Activated T-helper 1 cell treated with anti-CD3 and anti-CD28 coated beads, Interleukin-12 subunit alpha, Interleukin-12 subunit beta, Interleukin-2, Interleukin-4 antibody, amounts not matched to agents 30 ng/mL and 10 ng/mL and 1 ng/mL, durations not matched to agents 14 hours and 24 hours and 36 hours (primary cell): Measurements from ENCODE around the gene HDGFL3. TPM values are rescaled to one million over a fixed set of nuclear protein-coding genes. Genes with fewer than 3 reads are reported as not detected.
"Not testable (repeated sequence)": the region's sequence is repeated elsewhere in the genome, so short reads cannot be mapped to it uniquely, and the experiment has no call there.

Experiments
- DNase-seq: peaks from one replicate; pipeline ENCODE4 v3.0.0; 2021; ENCODE audit warnings: low spot score
- H3K27ac Mint-ChIP-seq: one replicate; pipeline ENCODE4 v1.8.0; 2021; ENCODE audit warnings: mild to moderate bottlenecking, mixed read lengths
- H3K27me3 Mint-ChIP-seq: one replicate; pipeline ENCODE4 v1.8.0; 2022; ENCODE audit warnings: mild to moderate bottlenecking, moderate library complexity, mixed read lengths; ENCODE audit not compliant: insufficient read depth
- H3K36me3 Mint-ChIP-seq: one replicate; pipeline ENCODE4 v1.8.0; 2021; ENCODE audit warnings: low read depth, mixed read lengths
- H3K4me1 Mint-ChIP-seq: one replicate; pipeline ENCODE4 v1.8.0; 2021; ENCODE audit warnings: low read depth, mixed read lengths
- H3K4me3 Mint-ChIP-seq: one replicate; pipeline ENCODE4 v1.8.0; 2021; ENCODE audit warnings: mild to moderate bottlenecking, moderate library complexity, mixed read lengths
- H3K9me3 Mint-ChIP-seq: one replicate; pipeline ENCODE4 v1.8.0; 2021; ENCODE audit warnings: mixed read lengths
- intact Hi-C: fragments of 100-400 bp; cut with micrococcal nuclease; formaldehyde crosslinking; loops from one replicate; pipeline ENCODE4 v1.15.1; 2024
- total RNA-seq: library from RNA; stranded (reverse); gene quantifications from 2 replicates; pipeline ENCODE4 v1.2.3, GENCODE V29; 2022

Gene HDGFL3
- total RNA-seq, 1 donor from 2014 or later, result 57.5 TPM

GRCh38 chr15:83155942-83156341 is 51.7 kb downstream of the HDGFL3 start:
- H3K27ac Mint-ChIP-seq, result no peak overlapping the region
- peaks cover 7% of the 10 kb centered on the region for H3K4me1 Mint-ChIP-seq
- peaks cover 25% of the 10 kb centered on the region for H3K36me3 Mint-ChIP-seq
- DNase-seq, result no peak
- intact Hi-C loops, result no loop called here
- peaks cover 3% of the 10 kb centered on the region for H3K27me3 Mint-ChIP-seq
- H3K9me3 Mint-ChIP-seq, result no peaks in the 10 kb centered on the region
- no peak overlapping the region for H3K4me3 Mint-ChIP-seq

GRCh38 chr15:83153288-83153687 is 54.3 kb downstream of the HDGFL3 start:
- intact Hi-C loops, result no loop called here
- no peak overlapping the region for H3K4me3 Mint-ChIP-seq
- no peak for DNase-seq
- peaks cover 29% of the 10 kb centered on the region for H3K36me3 Mint-ChIP-seq
- peaks cover 7% of the 10 kb centered on the region for H3K4me1 Mint-ChIP-seq
- no peaks in the 10 kb centered on the region for H3K9me3 Mint-ChIP-seq
- H3K27ac Mint-ChIP-seq, result no peak overlapping the region
- H3K27me3 Mint-ChIP-seq, result peaks cover 3% of the 10 kb centered on the region

- Mint-ChIP-seq H3K36me3 (peaks cover 44% of the 10 kb centered on the region), H3K9me3 (peaks cover 3% of the 10 kb centered on the region), H3K27me3 (peaks cover 3% of the 10 kb centered on the region), H3K4me1 (no peaks in the 10 kb centered on the region), H3K4me3 (no peak overlapping the region), H3K27ac (no peak overlapping the region)
- no peak for DNase-seq
- intact Hi-C loops, result no loop called here
Observed at GRCh38 chr15:83144771-83145170, 62.9 kb downstream of the HDGFL3 start.

- H3K4me1 Mint-ChIP-seq, H3K9me3 Mint-ChIP-seq: not testable (repeated sequence)
- peaks cover 38% of the 10 kb centered on the region for H3K36me3 Mint-ChIP-seq
Observed at GRCh38 chr15:83142151-83142550, 65.5 kb downstream of the HDGFL3 start.

GRCh38 chr15:83132861-83133523 is 74.6 kb downstream of the HDGFL3 start:
- H3K4me1 Mint-ChIP-seq, result no peaks in the 10 kb centered on the region
- H3K27me3 Mint-ChIP-seq, result no peaks in the 10 kb centered on the region
- no peak overlapping the region for H3K4me3 Mint-ChIP-seq
- H3K36me3 Mint-ChIP-seq, result peaks cover 36% of the 10 kb centered on the region
- DNase-seq, result no peak
- intact Hi-C loops, result no loop called here
- no peak overlapping the region for H3K27ac Mint-ChIP-seq
- no peaks in the 10 kb centered on the region for H3K9me3 Mint-ChIP-seq

More at GRCh38 chr15:83142151-83142550, 65.5 kb downstream of the HDGFL3 start:
- H3K27ac Mint-ChIP-seq, H3K27me3 Mint-ChIP-seq, intact Hi-C loops, DNase-seq, H3K4me3 Mint-ChIP-seq: not testable (repeated sequence)

GRCh38 chr15:83129791-83130190 is 77.8 kb downstream of the HDGFL3 start:
- intact Hi-C loops, result no loop called here
- no peaks in the 10 kb centered on the region for H3K9me3 Mint-ChIP-seq
- no peaks in the 10 kb centered on the region for H3K27me3 Mint-ChIP-seq
- no peak overlapping the region for H3K4me3 Mint-ChIP-seq
- H3K4me1 Mint-ChIP-seq, result peaks cover 8% of the 10 kb centered on the region
- DNase-seq, result no peak
- H3K36me3 Mint-ChIP-seq, result peaks cover 41% of the 10 kb centered on the region
- H3K27ac Mint-ChIP-seq, result no peak overlapping the region

- Mint-ChIP-seq H3K4me3 (no peak overlapping the region), H3K27ac (no peak overlapping the region), H3K9me3 (no peaks in the 10 kb centered on the region), H3K4me1 (peaks cover 8% of the 10 kb centered on the region), H3K27me3 (no peaks in the 10 kb centered on the region), H3K36me3 (peaks cover 43% of the 10 kb centered on the region)
- DNase-seq, result no peak
- intact Hi-C loops, result no loop called here
Observed at GRCh38 chr15:83127547-83128150, 80.0 kb downstream of the HDGFL3 start.

- H3K4me3 Mint-ChIP-seq, result no peak overlapping the region
- no peak overlapping the region for H3K27ac Mint-ChIP-seq
- peaks cover 28% of the 10 kb centered on the region for H3K36me3 Mint-ChIP-seq
- H3K4me1 Mint-ChIP-seq, result peaks cover 8% of the 10 kb centered on the region
- DNase-seq, result no peak
- H3K27me3 Mint-ChIP-seq, result no peaks in the 10 kb centered on the region
- intact Hi-C loops, result no loop called here
- H3K9me3 Mint-ChIP-seq, result no peaks in the 10 kb centered on the region
Observed at GRCh38 chr15:83123529-83123928, 84.1 kb downstream of the HDGFL3 start.

GRCh38 chr15:83119968-83120581 is 87.5 kb downstream of the HDGFL3 start:
- no peaks in the 10 kb centered on the region for H3K4me1 Mint-ChIP-seq
- H3K36me3 Mint-ChIP-seq, result peaks cover 23% of the 10 kb centered on the region
- no peak for DNase-seq
- intact Hi-C loops, result no loop called here
- no peaks in the 10 kb centered on the region for H3K9me3 Mint-ChIP-seq
- H3K27me3 Mint-ChIP-seq, result no peaks in the 10 kb centered on the region
- no peak overlapping the region for H3K27ac Mint-ChIP-seq
- H3K4me3 Mint-ChIP-seq, result no peak overlapping the region

GRCh38 chr15:83118968-83119367 is 88.7 kb downstream of the HDGFL3 start:
- intact Hi-C loops, result no loop called here
- DNase-seq, result no peak
- Mint-ChIP-seq H3K9me3 (no peaks in the 10 kb centered on the region), H3K27ac (no peak overlapping the region), H3K4me3 (no peak overlapping the region), H3K36me3 (peaks cover 21% of the 10 kb centered on the region), H3K4me1 (no peaks in the 10 kb centered on the region), H3K27me3 (no peaks in the 10 kb centered on the region)

GRCh38 chr15:83118291-83118827 is 89.3 kb downstream of the HDGFL3 start:
- H3K27me3 Mint-ChIP-seq, result no peaks in the 10 kb centered on the region
- no peaks in the 10 kb centered on the region for H3K4me1 Mint-ChIP-seq
- H3K36me3 Mint-ChIP-seq, result peaks cover 20% of the 10 kb centered on the region
- intact Hi-C loops, result no loop called here
- H3K9me3 Mint-ChIP-seq, result no peaks in the 10 kb centered on the region
- H3K27ac Mint-ChIP-seq, result no peak overlapping the region
- DNase-seq, result no peak
- H3K4me3 Mint-ChIP-seq, result no peak overlapping the region

GRCh38 chr15:83115831-83116565 is 91.6 kb downstream of the HDGFL3 start:
- H3K9me3 Mint-ChIP-seq, result no peaks in the 10 kb centered on the region
- DNase-seq, result no peak

GRCh38 chr15:83115410-83115809 is 92.2 kb downstream of the HDGFL3 start:
- H3K27ac Mint-ChIP-seq, result no peak overlapping the region
- intact Hi-C loops, result no loop called here
- no peak for DNase-seq
- no peak overlapping the region for H3K4me3 Mint-ChIP-seq
- H3K4me1 Mint-ChIP-seq, result peaks cover 14% of the 10 kb centered on the region
- peaks cover 21% of the 10 kb centered on the region for H3K36me3 Mint-ChIP-seq
- no peaks in the 10 kb centered on the region for H3K9me3 Mint-ChIP-seq
- no peaks in the 10 kb centered on the region for H3K27me3 Mint-ChIP-seq

More at GRCh38 chr15:83115831-83116565, 91.6 kb downstream of the HDGFL3 start:
- Mint-ChIP-seq H3K27me3 (no peaks in the 10 kb centered on the region), H3K4me1 (peaks cover 11% of the 10 kb centered on the region), H3K36me3 (peaks cover 19% of the 10 kb centered on the region), H3K27ac (no peak overlapping the region), H3K4me3 (no peak overlapping the region)
- intact Hi-C loops, result no loop called here
